Hepatocyte (in vitro differentiated cells): ENCODE measurements around the gene GPR157.

Experiments
- CTCF ChIP-seq: fragments of 200-600 bp; sonication (generic); IDR thresholded peaks from 2 replicates; pipeline ENCODE4 v1.5.1; 2016; ENCODE audit warnings: antibody characterized with exemption, mild to moderate bottlenecking; ENCODE audit not compliant: poor library complexity
- EZH2 ChIP-seq: fragments of 200-600 bp; sonication (generic); IDR thresholded peaks from 2 replicates; pipeline ENCODE4 v1.6.1; 2016; ENCODE audit warnings: antibody characterized with exemption, mild to moderate bottlenecking, borderline replicate concordance
- EZH2phosphoT487 ChIP-seq: fragments of 200-600 bp; sonication (generic); IDR thresholded peaks from one replicate; pipeline ENCODE4 v1.6.1; 2018; ENCODE audit warnings: antibody characterized with exemption, mild to moderate bottlenecking, low read depth, moderate library complexity; ENCODE audit not compliant: unreplicated experiment, severe bottlenecking

GRCh38 chr1:9111357-9111691, 17.6 kb downstream of the GPR157 start:
- TF ChIP-seq CTCF, result no peak
- no peak for TF ChIP-seq EZH2
- TF ChIP-seq EZH2phosphoT487, result no peak
